NOMO-1 treated with dmso at 0.1 percent for 144 hours (cell line): Measurements from ENCODE around the gene PLXNA2.

ENCODE experiments used
- DNase-seq: peaks from one replicate; lab custom pipeline; 2025; ENCODE audit not compliant: unreplicated experiment; lab: John Stamatoyannopoulos, UW

Gene PLXNA2, protein sequence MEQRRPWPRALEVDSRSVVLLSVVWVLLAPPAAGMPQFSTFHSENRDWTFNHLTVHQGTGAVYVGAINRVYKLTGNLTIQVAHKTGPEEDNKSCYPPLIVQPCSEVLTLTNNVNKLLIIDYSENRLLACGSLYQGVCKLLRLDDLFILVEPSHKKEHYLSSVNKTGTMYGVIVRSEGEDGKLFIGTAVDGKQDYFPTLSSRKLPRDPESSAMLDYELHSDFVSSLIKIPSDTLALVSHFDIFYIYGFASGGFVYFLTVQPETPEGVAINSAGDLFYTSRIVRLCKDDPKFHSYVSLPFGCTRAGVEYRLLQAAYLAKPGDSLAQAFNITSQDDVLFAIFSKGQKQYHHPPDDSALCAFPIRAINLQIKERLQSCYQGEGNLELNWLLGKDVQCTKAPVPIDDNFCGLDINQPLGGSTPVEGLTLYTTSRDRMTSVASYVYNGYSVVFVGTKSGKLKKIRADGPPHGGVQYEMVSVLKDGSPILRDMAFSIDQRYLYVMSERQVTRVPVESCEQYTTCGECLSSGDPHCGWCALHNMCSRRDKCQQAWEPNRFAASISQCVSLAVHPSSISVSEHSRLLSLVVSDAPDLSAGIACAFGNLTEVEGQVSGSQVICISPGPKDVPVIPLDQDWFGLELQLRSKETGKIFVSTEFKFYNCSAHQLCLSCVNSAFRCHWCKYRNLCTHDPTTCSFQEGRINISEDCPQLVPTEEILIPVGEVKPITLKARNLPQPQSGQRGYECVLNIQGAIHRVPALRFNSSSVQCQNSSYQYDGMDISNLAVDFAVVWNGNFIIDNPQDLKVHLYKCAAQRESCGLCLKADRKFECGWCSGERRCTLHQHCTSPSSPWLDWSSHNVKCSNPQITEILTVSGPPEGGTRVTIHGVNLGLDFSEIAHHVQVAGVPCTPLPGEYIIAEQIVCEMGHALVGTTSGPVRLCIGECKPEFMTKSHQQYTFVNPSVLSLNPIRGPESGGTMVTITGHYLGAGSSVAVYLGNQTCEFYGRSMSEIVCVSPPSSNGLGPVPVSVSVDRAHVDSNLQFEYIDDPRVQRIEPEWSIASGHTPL (N-terminal part only)

GRCh38 chr1:208243967-208244916 is at the start of gene PLXNA2:
Gene PLXNA2, minus strand, starts transcription at chr1:208244384. Its CDS starts 26,462 bp downstream, at chr1:208217922.
- DNase-seq, result peak; percentile 73

GRCh38 chr1:208292908-208293307 is 48.7 kb upstream of the PLXNA2 start:
- DNase-seq, result no peak

- DNase-seq, result no peak
Measured at GRCh38 chr1:208291923-208292711, 47.9 kb upstream of the PLXNA2 start.

DNA sequence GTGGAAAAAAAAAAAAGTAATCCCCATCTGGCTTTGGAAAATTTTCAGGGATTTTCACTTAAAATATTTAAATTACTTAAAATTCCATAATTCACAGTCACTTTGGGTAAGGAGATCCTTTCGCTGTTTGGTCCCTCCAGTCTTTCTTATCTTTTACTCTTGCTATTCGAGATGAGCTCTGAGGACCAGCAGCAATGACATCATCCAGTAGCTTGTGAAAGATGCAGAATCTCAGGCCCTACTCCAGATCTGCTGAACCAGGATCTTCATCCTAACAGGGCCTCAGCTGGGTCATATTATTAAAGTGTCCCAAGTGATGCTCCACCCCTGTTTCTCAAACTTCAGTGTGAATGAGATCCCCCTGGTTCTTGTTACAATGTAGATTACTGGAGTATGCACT is 46.9 kb upstream of the PLXNA2 start:
- DNase-seq, result no peak

- no peak for DNase-seq
Measured at GRCh38 chr1:208289716-208290115, 45.5 kb upstream of the PLXNA2 start.

DNA sequence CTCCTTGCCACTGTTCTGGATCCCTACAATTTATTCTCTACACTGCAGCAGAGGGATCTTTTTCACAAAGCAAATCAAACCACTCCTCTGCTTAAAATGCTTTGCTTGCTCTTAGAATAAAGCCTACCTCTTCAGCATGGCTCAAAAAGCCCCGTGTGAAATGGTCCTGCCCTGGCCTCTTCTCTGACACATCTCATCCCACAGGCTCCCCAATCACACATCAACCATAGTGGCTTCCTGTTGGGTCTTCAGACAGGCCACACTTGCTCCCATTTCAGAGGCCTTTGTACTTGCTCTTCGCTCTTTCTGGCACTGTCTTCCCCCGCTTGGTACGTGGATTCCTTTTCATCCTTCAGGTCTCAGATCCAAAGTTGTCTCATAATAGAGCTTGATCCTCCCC is 44.3 kb upstream of the PLXNA2 start:
- DNase-seq, result no peak

GRCh38 chr1:208280681-208281450 is 36.7 kb upstream of the PLXNA2 start:
- no peak for DNase-seq

- DNase-seq, result no peak
Measured at GRCh38 chr1:208279826-208280588, 35.8 kb upstream of the PLXNA2 start.

- no peak for DNase-seq
Measured at GRCh38 chr1:208278638-208279037, 34.5 kb upstream of the PLXNA2 start.

DNA sequence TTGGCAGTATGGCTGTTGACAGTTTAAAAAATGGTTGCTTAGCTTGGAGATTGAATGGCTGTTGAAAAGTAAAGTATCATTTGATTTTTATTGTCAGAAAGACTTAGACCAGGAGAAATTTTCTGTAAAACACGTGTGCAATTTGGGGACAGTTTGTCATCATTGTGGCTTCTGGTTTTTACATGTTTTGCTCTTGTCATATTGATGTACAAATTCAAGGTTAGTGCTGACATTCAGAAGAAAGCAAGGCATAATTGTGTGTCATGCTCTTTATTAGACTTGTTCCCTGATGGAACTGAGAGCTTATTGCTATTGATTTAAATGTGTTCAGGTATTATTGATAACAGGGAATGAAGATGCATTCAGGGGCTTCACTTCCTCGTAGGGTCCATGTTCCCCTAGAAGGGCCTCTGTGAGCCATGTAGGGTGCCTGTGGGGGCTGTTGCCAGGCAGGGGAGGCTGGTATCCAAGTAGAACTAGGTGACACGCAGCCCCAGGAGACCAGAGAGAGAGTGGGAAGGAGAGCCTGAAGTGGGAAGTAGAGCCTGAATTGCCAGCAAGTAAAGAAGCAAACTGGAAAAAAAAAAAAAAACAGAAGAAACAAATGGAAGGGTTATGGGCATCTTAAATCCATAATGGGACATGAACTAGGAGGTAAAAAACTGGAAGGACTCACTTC is 32.7 kb upstream of the PLXNA2 start:
- DNase-seq, result no peak

DNA sequence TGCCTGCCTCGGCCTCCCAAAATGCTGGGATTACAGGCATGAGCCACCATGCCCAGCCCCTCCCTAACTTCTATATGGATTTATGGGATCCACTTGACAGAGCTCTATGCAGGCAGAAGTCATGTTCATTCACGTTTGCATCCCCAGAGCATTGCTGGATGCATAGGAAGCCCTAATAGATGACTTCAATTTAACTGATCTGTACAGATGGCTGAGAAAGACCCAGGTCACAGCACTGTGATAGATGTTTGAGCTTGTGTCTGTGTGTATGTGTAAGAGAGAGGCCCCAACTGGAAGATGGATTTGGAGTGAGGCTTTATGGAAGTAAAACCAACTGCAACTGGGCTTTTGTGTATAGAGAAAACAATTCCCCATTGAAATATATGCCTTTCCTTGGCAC is 30.9 kb upstream of the PLXNA2 start:
- no peak for DNase-seq

- DNase-seq, result no peak
Measured at GRCh38 chr1:208273386-208274017, 29.3 kb upstream of the PLXNA2 start.

DNA sequence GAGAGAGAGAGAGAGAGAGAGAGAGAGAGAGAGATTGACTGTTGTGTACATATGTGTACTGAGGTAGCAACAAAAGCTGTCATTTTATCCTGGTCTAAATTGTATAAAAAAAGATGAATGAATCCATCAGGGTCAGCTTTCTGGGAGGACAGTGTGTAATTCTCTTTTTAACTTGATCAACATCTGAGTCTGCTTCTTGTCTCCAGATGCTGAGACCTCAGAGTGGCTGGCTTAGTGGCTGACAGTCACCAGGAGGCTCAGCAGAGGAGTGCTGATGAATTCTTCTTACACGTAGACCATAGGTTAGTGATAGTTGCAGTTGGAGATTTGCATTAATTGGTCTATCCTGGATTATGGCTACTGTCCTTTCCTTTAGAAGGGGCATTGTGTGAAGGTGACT is 28.5 kb upstream of the PLXNA2 start:
- DNase-seq, result no peak

- DNase-seq, result no peak
Measured at GRCh38 chr1:208272311-208272710, 28.1 kb upstream of the PLXNA2 start.

- DNase-seq, result no peak
Measured at GRCh38 chr1:208271236-208271635, 27.1 kb upstream of the PLXNA2 start.

GRCh38 chr1:208270651-208271141 is 26.5 kb upstream of the PLXNA2 start:
- no peak for DNase-seq

DNA sequence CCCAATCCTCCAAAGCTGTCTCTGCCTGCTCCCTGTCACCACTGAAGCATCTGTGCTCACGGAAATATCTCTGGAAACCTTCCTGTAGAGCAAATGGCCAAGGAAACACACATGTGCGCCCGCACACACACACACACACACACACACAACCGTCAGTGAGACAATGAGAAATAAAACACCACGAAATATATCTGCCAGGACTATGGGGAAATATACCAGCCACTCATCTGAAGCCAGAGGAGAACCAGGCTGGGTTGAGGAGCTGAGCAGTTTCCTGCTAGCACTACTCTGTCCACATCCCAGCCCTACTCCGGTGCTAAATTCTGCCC is 25.1 kb upstream of the PLXNA2 start:
- no peak for DNase-seq
